Ovary (tissue), 9 donors: Measurements from ENCODE around the gene PAQR7. TPM values are rescaled to one million over a fixed set of nuclear protein-coding genes. Genes with fewer than 3 reads are reported as not detected.

Source experiments
- DNase-seq, 5 donors: peaks; one replicate each; pipeline ENCODE4 v3.0.0-alpha.2; 2019 to 2020
- H3K27ac ChIP-seq, 2 donors: fragments of 200-600 bp; one replicate each; pipeline versions ENCODE4 v1.5.1 to v1.8.0; 2019 to 2022
- H3K27me3 ChIP-seq: fragments of 200-600 bp; one replicate; pipeline ENCODE4 v1.8.0; 2022
- H3K36me3 ChIP-seq: fragments of 200-600 bp; sonication (generic); one replicate; pipeline ENCODE4 v1.5.1; 2019
- H3K4me1 ChIP-seq: one replicate; pipeline ENCODE4 v1.8.1; 2013; ENCODE audit warnings: mild to moderate bottlenecking, moderate library complexity; ENCODE audit not compliant: insufficient read depth
- H3K4me3 ChIP-seq: fragments of 200-600 bp; sonication (generic); one replicate; pipeline ENCODE4 v1.5.1; 2017
- H3K9me3 ChIP-seq, 2 donors: fragments of 200-600 bp in 1 of 2; sonication (generic) in 1 of 2; one replicate each; pipeline versions ENCODE4 v1.5.1 to v1.8.1; 2013 to 2019; ENCODE audit warnings: mild to moderate bottlenecking in 1 of 2, moderate library complexity in 1 of 2
- CTCF ChIP-seq, 3 donors: fragments of 450-650 bp in 2 of 3; fragments of 200-600 bp in 1 of 3; IDR thresholded peaks; one replicate each; pipeline versions ENCODE4 v1.5.1 to v1.8.0; 2016 to 2022; ENCODE audit warnings: antibody characterized with exemption in 3 of 3, mild to moderate bottlenecking in 1 of 3
- EP300 ChIP-seq: sonication (generic); formaldehyde crosslinking; IDR thresholded peaks from one replicate; pipeline ENCODE4 v1.6.1; 2017; ENCODE audit warnings: antibody characterized with exemption
- POLR2A ChIP-seq: fragments of 450-650 bp; IDR thresholded peaks from one replicate; pipeline ENCODE4 v1.6.1; 2017; ENCODE audit warnings: antibody characterized with exemption, mild to moderate bottlenecking, moderate library complexity
- WGBS, 3 donors: extraction: QIAGEN DNeasy Blood & Tissue Kit in 1 of 3; methylation state at CpG; one replicate each; pipeline versions ENCODE4 v1.1.5 to v1.1.7; 2013 to 2017; 5-methylcytosine and 5-hydroxymethylcytosine counted together
- intact Hi-C, 4 donors: fragments of 100-400 bp; cut with DNase I; formaldehyde crosslinking; loops; one replicate each; pipeline versions ENCODE4 v1.11.0 to v1.15.1; 2022 to 2023
- polyA plus RNA-seq, 2 donors: library from polyadenylated mRNA; stranded (reverse); fragments of 200-250 nt in 1 of 2; fragments of 350-450 nt in 1 of 2; fragmentation: Illumina TruSeq in 1 of 2; extraction: RNeasy Lipid Tissue Mini Kit (QIAGEN cat#74804) in 1 of 2; gene quantifications; one replicate each; pipeline ENCODE4 v1.2.3, GENCODE V29; 2013 to 2014
- total RNA-seq, 7 donors: library from RNA; depleted of rRNA in 2 of 7; stranded (reverse); fragments of >200 nt in 2 of 7; fragmentation: NEBNext Ultra II Directional in 3 of 7; extraction: Animal tissue kit (Norgen Biotek cat#: 25700) in 3 of 7; gene quantifications; one replicate each; pipeline versions ENCODE4 v1.1.0 to v1.2.4, GENCODE V29; 2016 to 2023
- donor health status: DM: no; HTN: no; CAD: no; lungs with moderate emphysema.
- donor health status: DM: no; HTN: no; CAD: no.
- donor health status: Bipolar disorder and iron deficiency.
- donor health status: DM: yes; HTN: yes; CAD: no.
- donor health status: DM: no; HTN: no; CAD: no.
- donor health status: DM: yes; HTN: yes; CAD: no.

PAQR7 gene
- total and polyA plus RNA-seq, 9 donors: 8.6 to 98.1 (median 57.7) TPM

- no peak overlapping the region for H3K4me3 ChIP-seq
- TF ChIP-seq CTCF (IDR thresholded peaks at IDR 0.05) (no peak), EP300 (no peak), POLR2A (no peak)
- intact Hi-C loops: loop anchor here in 2 of 4 donors (10.0 kb wide), 1 partner anchor 55 kb away; no protein-coding TSS in a partner anchor
- DNase-seq: peak; percentile 83 to 88 (median 86)
- no peaks in the 10 kb centered on the region for H3K9me3 ChIP-seq
- no peaks in the 10 kb centered on the region for H3K36me3 ChIP-seq
- peak overlapping the region in 1 of 2 donors; percentile 73 for H3K27ac ChIP-seq
- H3K27me3 ChIP-seq: no peaks in the 10 kb centered on the region
- peaks cover 27% of the 10 kb centered on the region for H3K4me1 ChIP-seq
- WGBS, 3 donors: 5 to 19% (median 8%) methylated on average over 2 of the region's 2 CpGs
Observed at GRCh38 chr1:25879675-25880074, 4.2 kb upstream of the PAQR7 start.

- peak in 1 of 5 donors; percentile 8 for DNase-seq
- Histone ChIP-seq H3K27ac (peak overlapping the region in 1 of 2 donors; percentile 73), H3K4me1 (peaks cover 34% of the 10 kb centered on the region), H3K9me3 (no peaks in the 10 kb centered on the region), H3K36me3 (no peaks in the 10 kb centered on the region), H3K4me3 (no peak overlapping the region), H3K27me3 (no peaks in the 10 kb centered on the region)
- WGBS, 3 donors: 88 to 92% (median 88%) methylated on average over 5 of the region's 5 CpGs
- TF ChIP-seq POLR2A (no peak), CTCF (IDR thresholded peaks at IDR 0.05) (no peak), EP300 (no peak)
- intact Hi-C loops: loop anchor here in 2 of 4 donors (10.0 kb wide), 1 partner anchor 54 kb away; no protein-coding TSS in a partner anchor
Observed at GRCh38 chr1:25878690-25879089, 3.2 kb upstream of the PAQR7 start.

- Histone ChIP-seq H3K9me3 (no peaks in the 10 kb centered on the region), H3K4me1 (peaks cover 43% of the 10 kb centered on the region), H3K4me3 (no peak overlapping the region), H3K36me3 (no peaks in the 10 kb centered on the region), H3K27ac (peak overlapping the region in 1 of 2 donors; percentile 97), H3K27me3 (no peaks in the 10 kb centered on the region)
- peak in 1 of 5 donors; percentile 3 for DNase-seq
- TF ChIP-seq POLR2A (no peak), EP300 (no peak), CTCF (IDR thresholded peaks at IDR 0.05) (no peak)
- 91 to 95% (median 94%) methylated on average over 2 of the region's 2 CpGs for WGBS, 3 donors
- intact Hi-C loops: loop anchor here in 2 of 4 donors (10.0 kb wide), 1 partner anchor 52 kb away; no protein-coding TSS in a partner anchor
Observed at GRCh38 chr1:25877155-25877554, 1.6 kb upstream of the PAQR7 start.

GRCh38 chr1:25876693-25877077, 1.2 kb upstream of the PAQR7 start:
- no peaks in the 10 kb centered on the region for H3K36me3 ChIP-seq
- intact Hi-C loops: loop anchor here in 2 of 4 donors (10.0 kb wide), 1 partner anchor 52 kb away; no protein-coding TSS in a partner anchor
- 71 to 83% (median 74%) methylated on average over 2 of the region's 2 CpGs for WGBS, 3 donors
- TF ChIP-seq EP300 (no peak), CTCF (IDR thresholded peaks at IDR 0.05) (no peak), POLR2A (no peak)
- no peaks in the 10 kb centered on the region for H3K9me3 ChIP-seq
- H3K4me3 ChIP-seq: no peak overlapping the region
- DNase-seq: no peak
- H3K4me1 ChIP-seq: peaks cover 46% of the 10 kb centered on the region
- no peaks in the 10 kb centered on the region for H3K27me3 ChIP-seq
- peak overlapping the region; percentile 91 to 97 for H3K27ac ChIP-seq
